HG03565 (cell line): ENCODE data around the gene TK2.
"Not testable (repeated sequence)": the region's sequence is repeated elsewhere in the genome, so short reads cannot be mapped to it uniquely, and the experiment has no call there.

ENCODE experiments used
- ATAC-seq: cut with Tn5 transposase; IDR thresholded peaks from one replicate; pipeline ENCODE4 v1.9.1; 2021; ENCODE audit warnings: mild to moderate bottlenecking, moderate library complexity; ENCODE audit not compliant: unreplicated experiment

Gene TK2

GRCh38 chr16:66574081-66574480, 24.2 kb upstream of the TK2 start:
- no peak for ATAC-seq

- no peak for ATAC-seq
Observed at GRCh38 chr16:66572356-66572755, 22.4 kb upstream of the TK2 start.

- no peak for ATAC-seq
Observed at GRCh38 chr16:66569827-66570405, 20.0 kb upstream of the TK2 start.

- no peak for ATAC-seq
Observed at GRCh38 chr16:66569131-66569530, 19.2 kb upstream of the TK2 start.

- ATAC-seq, result no peak
Observed at GRCh38 chr16:66568355-66568754, 18.4 kb upstream of the TK2 start.

GRCh38 chr16:66567270-66567669, 17.3 kb upstream of the TK2 start:
- not testable (repeated sequence) for ATAC-seq

GRCh38 chr16:66566051-66566901, 16.4 kb upstream of the TK2 start, which contains the start of gene CMTM1:
Gene CMTM1, plus strand, starts transcription at chr16:66566439. Its CDS starts 75 bp downstream, at chr16:66566514.
- ATAC-seq, result no peak

GRCh38 chr16:66563574-66564334, 13.8 kb upstream of the TK2 start:
- ATAC-seq, result no peak

- ATAC-seq, result no peak
Observed at GRCh38 chr16:66562986-66563385, 13.1 kb upstream of the TK2 start.

GRCh38 chr16:66562409-66562808, 12.5 kb upstream of the TK2 start:
- ATAC-seq, result no peak

GRCh38 chr16:66561381-66562080, 11.6 kb upstream of the TK2 start:
- ATAC-seq, result no peak

- no peak for ATAC-seq
Observed at GRCh38 chr16:66560107-66560506, 10.2 kb upstream of the TK2 start.

- no peak for ATAC-seq
Observed at GRCh38 chr16:66554495-66554894, 4.6 kb upstream of the TK2 start.

- no peak for ATAC-seq
Observed at GRCh38 chr16:66554021-66554420, 4.1 kb upstream of the TK2 start.

- no peak for ATAC-seq
Observed at GRCh38 chr16:66553223-66553622, 3.3 kb upstream of the TK2 start.

- ATAC-seq, result peak; percentile 61
Observed at GRCh38 chr16:66552286-66553177, 2.6 kb upstream of the TK2 start, which contains the start of gene CKLF. Gene CKLF, plus strand, starts transcription at chr16:66552576. Its CDS starts 140 bp downstream, at chr16:66552716.

- no peak for ATAC-seq
Observed at GRCh38 chr16:66551788-66552285, 1.9 kb upstream of the TK2 start.

GRCh38 chr16:66551348-66551759, 1.4 kb upstream of the TK2 start:
- ATAC-seq, result no peak

GRCh38 chr16:66548868-66549267, 1.1 kb downstream of the TK2 start:
- no peak for ATAC-seq

GRCh38 chr16:66548068-66548467, 1.9 kb downstream of the TK2 start:
- no peak for ATAC-seq
